GM06990 (cell line): Measurements from ENCODE around the gene MSX1.

Source experiments
- DNase-seq: peaks from one replicate; pipeline ENCODE4 v3.0.0-alpha.2; 2011; ENCODE audit not compliant: insufficient read length; ENCODE audit errors: extremely low read depth
- H3K27me3 ChIP-seq: replicated peaks from 2 replicates; pipeline ENCODE4 v1.6.0; 2011; ENCODE audit warnings: low read length; ENCODE audit not compliant: control insufficient read depth, insufficient read depth
- H3K36me3 ChIP-seq: 2 replicates; pipeline ENCODE4 v1.5.1; 2011; ENCODE audit warnings: low read length; ENCODE audit not compliant: control insufficient read depth, insufficient read depth
- H3K4me3 ChIP-seq: replicated peaks from 2 replicates; pipeline ENCODE4 v1.5.1; 2011; ENCODE audit warnings: low read depth, mild to moderate bottlenecking, control low read depth, low read length
- TF ChIP-seq, protein P1 (sequence below): IDR thresholded peaks from 2 replicates; pipeline ENCODE4 v1.5.1; 2011; ENCODE audit warnings: low read length, control low read depth, mild to moderate bottlenecking, inconsistent platforms; ENCODE audit not compliant: insufficient read depth, poor library complexity, severe bottlenecking

MSX1 gene

DNA sequence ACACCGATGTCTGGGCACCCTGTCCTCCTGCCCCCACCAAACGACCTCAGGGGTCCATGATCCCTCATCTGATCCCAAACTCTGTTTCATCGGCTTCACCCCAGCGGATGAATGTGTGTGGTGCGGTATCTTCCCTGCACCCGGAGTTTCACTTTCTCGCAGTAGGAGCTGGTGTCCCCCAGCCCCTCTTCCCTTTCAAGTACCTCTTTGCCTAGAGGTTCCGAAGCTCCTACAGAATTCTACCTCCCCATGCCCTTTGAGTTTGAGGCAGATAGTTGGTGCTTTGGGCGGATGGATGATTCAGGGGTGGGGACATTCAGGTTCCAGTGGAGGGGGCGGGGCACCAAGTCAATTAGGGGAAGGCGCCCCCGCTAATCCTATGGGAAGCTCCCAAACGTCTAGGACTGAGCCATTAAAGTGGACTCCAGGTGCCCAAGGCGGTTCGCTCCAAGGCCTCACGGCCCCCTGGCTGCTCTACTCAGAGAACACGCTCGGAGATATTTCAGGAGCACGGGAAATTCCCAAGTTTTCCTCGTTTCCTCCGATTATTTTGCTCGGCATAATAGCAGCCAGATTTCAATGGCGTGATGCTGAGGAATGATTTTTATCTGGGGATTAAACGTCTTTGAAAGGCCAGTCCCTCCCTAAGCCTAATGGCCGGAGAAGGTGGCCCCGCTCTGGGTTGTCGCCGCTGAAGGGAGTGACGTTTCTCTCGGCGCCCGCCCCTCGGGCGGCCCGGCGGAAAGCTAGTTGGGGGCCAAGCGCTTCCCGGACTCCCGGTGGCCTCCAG lies 1.3 kb downstream of the MSX1 start:
- H3K27me3 ChIP-seq, result no peaks in the 10 kb centered on the region; the same call in 1 of the 2 replicates
- TF ChIP-seq, protein P1, sequence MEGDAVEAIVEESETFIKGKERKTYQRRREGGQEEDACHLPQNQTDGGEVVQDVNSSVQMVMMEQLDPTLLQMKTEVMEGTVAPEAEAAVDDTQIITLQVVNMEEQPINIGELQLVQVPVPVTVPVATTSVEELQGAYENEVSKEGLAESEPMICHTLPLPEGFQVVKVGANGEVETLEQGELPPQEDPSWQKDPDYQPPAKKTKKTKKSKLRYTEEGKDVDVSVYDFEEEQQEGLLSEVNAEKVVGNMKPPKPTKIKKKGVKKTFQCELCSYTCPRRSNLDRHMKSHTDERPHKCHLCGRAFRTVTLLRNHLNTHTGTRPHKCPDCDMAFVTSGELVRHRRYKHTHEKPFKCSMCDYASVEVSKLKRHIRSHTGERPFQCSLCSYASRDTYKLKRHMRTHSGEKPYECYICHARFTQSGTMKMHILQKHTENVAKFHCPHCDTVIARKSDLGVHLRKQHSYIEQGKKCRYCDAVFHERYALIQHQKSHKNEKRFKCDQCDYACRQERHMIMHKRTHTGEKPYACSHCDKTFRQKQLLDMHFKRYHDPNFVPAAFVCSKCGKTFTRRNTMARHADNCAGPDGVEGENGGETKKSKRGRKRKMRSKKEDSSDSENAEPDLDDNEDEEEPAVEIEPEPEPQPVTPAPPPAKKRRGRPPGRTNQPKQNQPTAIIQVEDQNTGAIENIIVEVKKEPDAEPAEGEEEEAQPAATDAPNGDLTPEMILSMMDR, result no peak
- H3K4me3 ChIP-seq, result peak overlapping the region; percentile 81
- DNase-seq, result no peak
- H3K36me3 ChIP-seq, result no peaks in the 10 kb centered on the region; the same call in 1 of the 2 replicates

DNA sequence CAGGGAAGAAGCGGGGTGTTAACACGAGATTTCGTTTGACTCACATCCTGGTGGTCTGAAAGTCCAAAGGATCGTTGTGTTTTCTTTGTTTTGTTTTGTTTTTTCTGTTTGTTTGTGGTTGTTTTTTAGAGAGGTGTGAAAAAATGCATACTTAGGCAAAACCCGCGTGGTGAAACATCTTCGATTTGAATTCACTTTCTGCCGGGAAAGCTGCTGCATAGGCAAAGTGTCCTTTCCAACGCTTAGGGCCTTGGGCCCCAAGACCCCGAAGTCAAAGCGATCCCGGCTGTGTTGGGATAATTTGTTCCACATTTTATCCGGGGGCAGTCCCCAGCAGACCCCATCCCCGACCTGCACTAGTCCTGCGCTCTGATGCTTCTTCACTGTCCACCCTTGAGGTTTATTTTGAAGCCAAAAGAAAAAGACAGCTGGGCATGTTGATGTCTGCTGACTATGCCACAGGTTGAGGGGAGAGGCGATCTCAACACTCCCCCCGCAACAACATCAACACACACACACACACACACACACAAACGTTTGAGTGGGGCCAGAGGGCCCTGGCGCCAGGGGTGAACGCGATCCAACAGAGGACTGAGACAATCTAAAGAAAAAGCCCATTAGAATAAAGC lies 2.0 kb downstream of the MSX1 start:
- no peak for DNase-seq
- Histone ChIP-seq H3K4me3 (peak overlapping the region; percentile 81), H3K27me3 (peaks cover 1% of the 10 kb centered on the region), H3K36me3 (no peaks in the 10 kb centered on the region; the same call in 1 of the 2 replicates)
- TF ChIP-seq, protein P1, result no peak

DNA sequence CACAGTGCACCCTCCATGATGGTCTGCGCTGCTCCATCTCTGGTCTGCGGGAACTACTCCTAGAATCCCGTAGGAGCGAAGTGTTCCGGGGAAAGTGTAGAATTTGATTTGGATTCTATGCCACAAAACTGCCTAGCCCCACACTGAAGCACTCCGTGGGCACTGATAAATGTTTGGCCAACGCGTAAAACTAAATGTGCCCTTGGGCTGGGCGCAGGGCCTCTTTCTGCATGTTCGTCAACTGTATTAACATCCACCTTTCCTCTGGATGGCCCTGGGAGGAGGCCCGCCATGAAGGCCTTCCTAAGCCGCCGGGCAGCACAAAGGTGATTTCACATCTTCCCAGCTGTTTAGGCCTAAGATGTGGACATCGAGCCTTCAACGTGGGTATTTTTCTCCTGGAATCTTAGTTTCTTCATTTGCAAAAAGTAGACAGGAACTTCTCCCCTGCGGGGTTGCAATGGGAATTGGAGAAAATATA lies 2.6 kb downstream of the MSX1 start:
- TF ChIP-seq, protein P1, result no peak
- H3K27me3 ChIP-seq, result peaks cover 2% of the 10 kb centered on the region
- no peak for DNase-seq
- H3K4me3 ChIP-seq, result no peak overlapping the region
- H3K36me3 ChIP-seq, result no peaks in the 10 kb centered on the region; the same call in 1 of the 2 replicates

DNA sequence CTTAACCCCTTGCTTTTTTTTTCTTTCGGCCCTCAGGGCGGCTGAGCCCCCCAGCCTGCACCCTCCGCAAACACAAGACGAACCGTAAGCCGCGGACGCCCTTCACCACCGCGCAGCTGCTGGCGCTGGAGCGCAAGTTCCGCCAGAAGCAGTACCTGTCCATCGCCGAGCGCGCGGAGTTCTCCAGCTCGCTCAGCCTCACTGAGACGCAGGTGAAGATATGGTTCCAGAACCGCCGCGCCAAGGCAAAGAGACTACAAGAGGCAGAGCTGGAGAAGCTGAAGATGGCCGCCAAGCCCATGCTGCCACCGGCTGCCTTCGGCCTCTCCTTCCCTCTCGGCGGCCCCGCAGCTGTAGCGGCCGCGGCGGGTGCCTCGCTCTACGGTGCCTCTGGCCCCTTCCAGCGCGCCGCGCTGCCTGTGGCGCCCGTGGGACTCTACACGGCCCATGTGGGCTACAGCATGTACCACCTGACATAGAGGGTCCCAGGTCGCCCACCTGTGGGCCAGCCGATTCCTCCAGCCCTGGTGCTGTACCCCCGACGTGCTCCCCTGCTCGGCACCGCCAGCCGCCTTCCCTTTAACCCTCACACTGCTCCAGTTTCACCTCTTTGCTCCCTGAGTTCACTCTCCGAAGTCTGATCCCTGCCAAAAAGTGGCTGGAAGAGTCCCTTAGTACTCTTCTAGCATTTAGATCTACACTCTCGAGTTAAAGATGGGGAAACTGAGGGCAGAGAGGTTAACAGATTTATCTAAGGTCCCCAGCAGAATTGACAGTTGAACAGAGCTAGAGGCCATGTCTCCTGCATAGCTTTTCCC lies 3.4 kb downstream of the MSX1 start:
- TF ChIP-seq, protein P1, result no peak
- Histone ChIP-seq H3K4me3 (no peak overlapping the region), H3K27me3 (peaks cover 2% of the 10 kb centered on the region), H3K36me3 (no peaks in the 10 kb centered on the region; the same call in 1 of the 2 replicates)
- no peak for DNase-seq

DNA sequence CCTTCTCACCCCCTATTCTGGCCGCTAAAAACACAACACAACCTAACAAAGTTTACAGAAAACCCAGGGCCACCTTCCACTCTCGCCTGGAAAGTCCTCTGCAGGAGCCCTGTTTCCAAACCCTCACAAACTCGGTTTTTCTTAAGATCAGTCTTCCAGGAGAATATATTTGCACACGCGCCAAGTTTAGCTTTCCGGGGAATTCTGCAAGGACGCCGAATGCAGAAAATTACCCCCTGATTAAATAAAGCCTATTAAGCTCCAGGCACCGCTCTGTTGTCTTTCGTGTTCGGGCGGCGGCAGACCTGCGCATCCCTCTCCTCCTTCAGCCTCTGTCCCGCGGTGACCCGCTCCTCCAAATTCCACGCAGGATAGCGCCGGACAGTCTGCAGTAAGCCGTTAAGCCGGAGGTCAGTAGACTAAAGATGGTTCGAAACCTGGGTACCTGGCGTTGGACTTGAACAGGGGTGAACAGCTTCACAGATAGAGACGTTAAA lies 5.0 kb downstream of the MSX1 start:
- TF ChIP-seq, protein P1, result no peak
- Histone ChIP-seq H3K36me3 (no peaks in the 10 kb centered on the region; the same call in 1 of the 2 replicates), H3K4me3 (no peak overlapping the region), H3K27me3 (peaks cover 5% of the 10 kb centered on the region)
- no peak for DNase-seq
